Sigmoid colon (tissue), 4 donors: ENCODE measurements around the gene CHURC1.

ENCODE experiments used
- EP300 ChIP-seq, 4 donors: sonication (generic); formaldehyde crosslinking; IDR thresholded peaks; one replicate each; pipeline ENCODE4 v1.6.1; 2017; ENCODE audit warnings: antibody characterized with exemption in 4 of 4
- POLR2A ChIP-seq, 2 donors: fragments of 450-650 bp; IDR thresholded peaks; one replicate each; pipeline ENCODE4 v1.6.1; 2016; ENCODE audit warnings: antibody characterized with exemption in 2 of 2, mild to moderate bottlenecking in 2 of 2, moderate library complexity in 2 of 2
- POLR2AphosphoS5 ChIP-seq, 4 donors: sonication (generic); formaldehyde crosslinking; IDR thresholded peaks; one replicate each; pipeline ENCODE4 v1.6.1; 2017; ENCODE audit warnings: antibody characterized with exemption in 4 of 4
- TF ChIP-seq, protein P1 (sequence below), 4 experiments: fragments of 450-650 bp in 3 of 4; fragments of 200-600 bp in 1 of 4; IDR thresholded peaks; one replicate each; pipeline ENCODE4 v1.5.1; 2016 to 2019; ENCODE audit warnings: antibody characterized with exemption in 4 of 4, mild to moderate bottlenecking in 3 of 4, moderate library complexity in 2 of 4

DNA sequence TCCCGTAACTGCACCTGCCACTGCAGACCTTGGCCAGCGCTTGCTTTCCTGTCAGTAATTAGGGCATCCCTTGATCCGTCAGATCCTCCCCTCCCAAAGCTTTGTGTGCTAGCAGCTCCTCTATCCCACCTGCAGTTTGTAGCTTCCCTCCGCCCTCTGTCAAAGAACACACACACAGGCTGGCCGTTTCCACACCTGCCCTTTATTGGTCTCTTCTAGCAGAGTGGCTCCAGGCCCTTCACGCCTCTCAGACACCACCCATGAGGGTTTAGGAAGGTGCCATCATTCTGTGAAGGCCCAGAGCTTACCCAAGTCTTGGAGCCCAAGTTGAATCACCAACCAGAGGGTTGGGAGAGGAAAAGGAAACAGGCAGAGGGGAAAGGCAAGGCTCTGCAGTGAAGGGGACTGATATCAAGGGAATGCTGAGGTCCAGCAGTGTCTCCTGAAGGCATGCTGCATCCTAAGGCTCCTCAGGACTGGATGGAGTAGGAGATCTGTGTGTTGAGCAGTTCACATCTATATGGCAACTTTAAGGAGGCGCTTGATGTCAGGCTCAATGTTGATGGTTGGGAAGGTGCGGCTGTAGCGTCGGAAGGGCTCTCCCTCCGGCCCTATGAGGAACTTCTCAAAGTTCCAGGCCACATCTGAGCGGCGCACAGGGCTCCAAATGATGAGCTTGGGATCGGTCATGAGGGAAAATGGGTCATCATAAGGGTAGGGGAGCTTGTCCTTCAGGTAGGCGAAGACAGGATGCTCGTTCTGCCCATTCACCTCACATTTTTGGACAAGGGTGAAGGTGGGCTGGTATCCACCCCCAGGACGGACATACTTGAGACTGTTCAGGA, 24.9 kb downstream of the CHURC1 start:
- TF ChIP-seq, protein P1, sequence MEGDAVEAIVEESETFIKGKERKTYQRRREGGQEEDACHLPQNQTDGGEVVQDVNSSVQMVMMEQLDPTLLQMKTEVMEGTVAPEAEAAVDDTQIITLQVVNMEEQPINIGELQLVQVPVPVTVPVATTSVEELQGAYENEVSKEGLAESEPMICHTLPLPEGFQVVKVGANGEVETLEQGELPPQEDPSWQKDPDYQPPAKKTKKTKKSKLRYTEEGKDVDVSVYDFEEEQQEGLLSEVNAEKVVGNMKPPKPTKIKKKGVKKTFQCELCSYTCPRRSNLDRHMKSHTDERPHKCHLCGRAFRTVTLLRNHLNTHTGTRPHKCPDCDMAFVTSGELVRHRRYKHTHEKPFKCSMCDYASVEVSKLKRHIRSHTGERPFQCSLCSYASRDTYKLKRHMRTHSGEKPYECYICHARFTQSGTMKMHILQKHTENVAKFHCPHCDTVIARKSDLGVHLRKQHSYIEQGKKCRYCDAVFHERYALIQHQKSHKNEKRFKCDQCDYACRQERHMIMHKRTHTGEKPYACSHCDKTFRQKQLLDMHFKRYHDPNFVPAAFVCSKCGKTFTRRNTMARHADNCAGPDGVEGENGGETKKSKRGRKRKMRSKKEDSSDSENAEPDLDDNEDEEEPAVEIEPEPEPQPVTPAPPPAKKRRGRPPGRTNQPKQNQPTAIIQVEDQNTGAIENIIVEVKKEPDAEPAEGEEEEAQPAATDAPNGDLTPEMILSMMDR (IDR thresholded peaks at IDR 0.05): no peak
- TF ChIP-seq POLR2A (IDR thresholded peaks at IDR 0.05): no peak
- TF ChIP-seq POLR2AphosphoS5 (IDR thresholded peaks at IDR 0.05): no peak
- no peak for TF ChIP-seq EP300 (IDR thresholded peaks at IDR 0.05)
